GM19099 (cell line): ENCODE measurements around the gene CELSR1.

Source experiments
- POLR2A ChIP-seq: IDR thresholded peaks from 3 replicates; pipeline ENCODE4 v1.6.1; 2011; ENCODE audit warnings: low read depth; ENCODE audit not compliant: insufficient read length; ENCODE audit errors: extremely low read depth

Gene CELSR1

DNA sequence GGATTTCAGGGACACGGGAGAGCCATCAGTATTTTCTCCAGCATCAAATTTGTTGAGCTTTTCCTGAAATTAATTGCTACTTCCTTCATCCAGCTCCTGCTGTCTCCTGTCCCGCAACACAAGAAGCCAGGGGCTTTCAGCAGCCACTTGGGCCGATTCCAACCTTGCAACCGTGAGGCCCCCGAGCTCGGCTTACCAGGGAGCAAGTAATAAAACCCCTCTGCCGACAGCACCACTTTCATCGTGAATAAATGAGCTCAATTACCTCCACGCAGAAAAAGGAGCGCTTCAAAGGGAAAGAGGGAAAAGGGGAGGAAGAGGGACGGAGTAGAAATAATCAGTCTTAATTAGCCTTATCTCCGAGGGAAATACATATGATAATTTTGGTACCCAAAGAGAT is 76.6 kb downstream of the CELSR1 start:
- TF ChIP-seq POLR2A, result no peak

DNA sequence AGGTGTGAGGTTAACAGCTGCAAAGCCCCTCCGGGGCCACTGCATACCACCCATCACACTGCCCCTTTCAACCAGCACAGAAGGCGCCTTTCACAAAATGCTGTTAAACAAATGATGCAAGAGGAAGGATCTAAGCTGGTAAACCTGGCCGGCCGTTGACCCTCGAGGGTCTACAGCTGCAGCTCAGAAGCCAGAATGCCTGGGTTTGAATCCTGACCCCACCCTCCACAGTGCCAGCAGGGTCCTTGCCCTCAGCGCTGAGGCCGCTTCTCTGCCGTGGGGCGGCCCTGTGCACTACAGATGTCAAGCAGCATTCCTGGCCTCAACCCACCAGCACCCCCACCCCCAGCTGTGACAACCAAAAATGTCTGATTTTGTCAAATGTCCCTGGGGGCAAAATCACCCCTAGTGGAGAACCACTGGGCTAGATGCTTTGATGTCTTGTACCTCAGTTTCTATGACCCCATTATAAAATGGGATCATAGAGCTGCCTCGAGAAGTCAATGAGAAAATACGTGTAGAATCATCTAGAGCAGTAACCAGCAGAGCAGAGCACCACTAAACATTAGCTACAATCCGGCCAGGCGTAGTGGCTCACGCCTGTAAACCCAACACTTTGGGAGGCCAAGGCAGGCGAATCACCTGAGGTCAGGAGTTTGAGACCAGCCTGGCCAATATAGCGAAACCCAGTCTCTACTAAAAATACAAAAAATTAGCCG is 77.9 kb downstream of the CELSR1 start:
- TF ChIP-seq POLR2A, result no peak

DNA sequence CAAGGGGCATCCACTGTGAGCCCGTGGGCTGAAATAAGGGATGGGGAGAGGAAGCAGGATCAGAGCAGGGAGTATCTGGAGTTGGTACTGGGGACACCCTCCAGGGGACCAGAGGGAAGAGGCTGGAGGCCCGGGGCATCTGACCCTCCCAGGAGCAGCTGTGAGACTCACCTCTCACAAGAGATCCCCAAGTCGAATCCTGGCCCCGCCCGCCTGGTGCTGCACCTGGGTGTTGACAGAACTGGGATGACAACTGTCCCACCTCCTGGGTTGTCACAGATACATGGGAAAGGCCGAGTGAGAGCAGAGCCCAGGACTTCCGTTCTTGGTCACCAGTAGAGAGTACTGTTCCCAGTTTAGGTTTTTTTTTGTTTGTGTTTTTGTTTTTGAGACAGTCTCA is 78.9 kb downstream of the CELSR1 start:
- TF ChIP-seq POLR2A, result no peak

DNA sequence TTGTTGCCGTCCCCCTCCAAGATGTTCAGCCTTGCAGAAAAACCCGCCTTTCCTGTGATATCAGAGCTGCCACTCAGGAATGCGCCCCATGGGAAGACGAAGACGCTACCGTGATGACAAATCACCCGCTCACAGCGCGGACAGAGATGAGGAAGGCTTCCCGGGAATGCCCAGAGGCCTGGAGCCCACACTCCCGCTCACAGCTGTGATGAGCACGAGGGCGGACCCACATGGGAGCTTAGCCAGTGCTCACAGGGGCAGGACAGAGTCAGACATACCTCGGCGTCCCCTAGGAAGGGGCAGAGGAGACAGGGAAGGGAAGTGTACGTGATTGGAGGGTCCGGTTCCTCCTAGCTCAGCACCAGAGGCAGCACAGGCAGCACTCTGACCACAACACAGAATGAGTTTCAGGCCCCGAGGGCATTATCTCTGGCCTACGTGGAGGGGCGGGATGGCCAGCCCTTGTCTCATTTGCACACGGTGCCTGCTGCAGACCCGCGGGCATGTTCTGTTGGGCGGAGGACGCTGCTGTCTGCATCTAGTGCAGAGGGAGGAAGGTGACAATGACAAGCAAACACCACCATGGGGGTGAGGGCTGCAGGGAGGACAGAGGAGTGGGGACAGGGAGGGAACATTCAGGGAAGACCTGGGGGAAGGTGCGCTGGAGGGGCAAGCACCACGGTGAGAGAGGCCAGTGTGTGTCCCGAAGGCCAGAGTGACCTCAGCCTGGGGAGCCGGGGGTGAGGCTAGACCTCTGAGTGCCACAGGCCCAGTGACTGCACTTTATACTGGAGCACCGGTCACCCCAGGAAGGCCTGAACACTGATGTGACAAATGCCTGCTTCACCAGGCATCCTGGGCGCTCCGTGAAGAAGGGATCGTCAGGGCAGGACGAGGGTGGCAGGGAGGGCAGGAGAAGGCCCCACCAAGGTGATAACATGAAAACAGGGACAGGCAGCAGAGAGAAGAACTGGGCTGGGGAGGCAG is 79.6 kb downstream of the CELSR1 start:
- no peak for TF ChIP-seq POLR2A

DNA sequence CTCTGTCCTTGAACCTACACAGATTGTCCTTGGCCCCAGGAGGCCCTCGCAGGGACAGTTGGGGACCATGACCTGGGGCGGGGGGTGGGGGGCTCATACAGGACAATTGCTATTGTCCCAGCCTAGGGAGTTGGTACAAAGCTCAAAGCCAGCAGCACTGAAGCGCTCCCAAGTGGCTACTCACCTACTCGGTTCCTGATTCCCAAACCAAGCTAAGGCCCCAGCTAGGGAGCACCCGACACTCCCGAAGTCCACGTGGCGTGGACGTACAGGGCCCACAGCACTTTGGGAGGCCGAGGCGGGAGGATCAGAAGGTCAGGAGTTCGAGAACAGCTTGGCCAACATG is 80.6 kb downstream of the CELSR1 start:
- no peak for TF ChIP-seq POLR2A

DNA sequence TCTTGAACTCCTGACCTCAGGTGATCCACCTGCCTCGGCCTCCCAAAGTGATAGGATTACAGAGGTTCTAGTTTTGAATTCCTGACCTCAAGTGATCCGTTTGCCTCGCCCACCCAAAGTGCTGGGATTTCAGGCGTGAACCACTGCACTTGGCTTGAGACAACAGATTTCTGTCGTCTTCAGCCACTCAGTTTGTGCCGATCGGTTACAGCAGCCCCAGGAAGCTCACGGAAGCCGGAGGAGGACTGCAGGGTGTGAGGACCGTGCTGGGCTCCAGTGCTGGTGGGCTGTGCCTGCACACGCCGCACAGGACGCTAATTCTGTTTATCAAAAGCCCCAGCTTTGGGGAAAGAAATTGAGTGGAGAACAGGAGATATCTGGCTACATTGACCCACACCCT is 82.0 kb downstream of the CELSR1 start:
- no peak for TF ChIP-seq POLR2A

DNA sequence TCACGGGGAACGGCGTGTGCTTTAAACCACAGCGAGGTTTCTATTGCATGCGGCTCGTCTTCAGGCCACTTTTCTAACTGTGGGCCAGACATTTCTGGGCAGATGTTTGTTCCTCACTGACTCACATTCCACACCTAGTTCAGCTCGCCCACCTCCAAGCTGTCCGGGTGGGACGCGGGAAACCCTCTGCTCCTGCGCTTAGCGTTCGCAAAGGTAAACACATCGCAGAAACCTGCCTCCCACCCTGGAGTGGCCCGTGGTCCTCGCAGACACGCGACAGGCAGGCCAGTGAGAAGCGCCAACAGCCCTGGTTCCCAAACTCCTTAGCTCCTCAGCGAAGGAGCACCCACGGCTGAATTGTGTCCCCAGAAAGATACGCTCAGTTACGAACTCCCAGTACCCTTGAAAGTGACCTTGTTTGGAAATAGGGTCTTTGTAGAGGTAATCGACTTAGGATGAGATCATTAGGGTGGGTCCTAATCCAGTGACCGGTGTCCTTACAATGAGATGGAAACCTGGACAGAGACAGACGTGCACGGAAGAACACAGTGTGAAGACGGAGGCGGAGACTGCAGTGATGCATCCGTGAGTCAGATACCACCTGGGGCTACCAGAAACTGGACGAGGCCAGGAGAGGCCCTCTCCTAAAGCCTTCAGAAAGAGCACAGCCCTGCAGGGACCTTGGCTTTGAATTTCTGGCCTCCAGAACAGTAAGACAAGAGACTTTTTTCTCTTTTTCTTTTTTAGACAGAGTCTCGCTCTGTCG is 82.7 kb downstream of the CELSR1 start:
- no peak for TF ChIP-seq POLR2A

DNA sequence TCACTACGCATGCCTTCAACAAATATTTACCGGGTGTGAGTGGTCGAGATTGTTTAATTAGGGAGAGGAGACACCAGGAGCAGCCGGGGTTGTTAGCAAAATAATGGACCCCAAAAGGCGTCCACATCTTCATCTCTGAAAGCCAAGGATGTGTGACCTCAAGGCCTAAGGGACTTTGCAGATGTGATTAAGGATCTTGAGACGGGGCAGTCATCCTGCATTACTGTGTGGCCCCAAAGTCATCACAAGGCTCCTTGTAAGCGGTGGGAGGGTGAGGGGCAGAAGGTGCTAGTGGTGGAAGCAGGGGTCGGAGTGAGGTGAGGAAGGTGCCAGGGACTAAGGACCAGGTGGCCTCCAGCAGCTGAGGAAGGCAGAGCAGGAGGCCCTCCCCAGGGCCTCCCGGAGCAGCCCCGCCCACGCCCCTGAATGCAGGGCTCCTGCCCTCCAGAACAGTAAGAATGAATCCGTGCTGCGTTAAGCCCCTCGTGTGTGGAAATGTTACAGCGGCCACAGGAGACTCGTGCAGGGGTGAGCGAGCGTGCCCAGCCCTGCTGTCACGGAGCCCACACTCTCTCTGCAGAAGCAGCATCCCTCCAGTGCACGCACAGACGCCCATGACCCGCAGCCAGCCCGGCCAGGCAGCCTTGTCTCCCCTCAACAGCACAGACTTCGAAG is 83.5 kb downstream of the CELSR1 start:
- TF ChIP-seq POLR2A, result no peak

DNA sequence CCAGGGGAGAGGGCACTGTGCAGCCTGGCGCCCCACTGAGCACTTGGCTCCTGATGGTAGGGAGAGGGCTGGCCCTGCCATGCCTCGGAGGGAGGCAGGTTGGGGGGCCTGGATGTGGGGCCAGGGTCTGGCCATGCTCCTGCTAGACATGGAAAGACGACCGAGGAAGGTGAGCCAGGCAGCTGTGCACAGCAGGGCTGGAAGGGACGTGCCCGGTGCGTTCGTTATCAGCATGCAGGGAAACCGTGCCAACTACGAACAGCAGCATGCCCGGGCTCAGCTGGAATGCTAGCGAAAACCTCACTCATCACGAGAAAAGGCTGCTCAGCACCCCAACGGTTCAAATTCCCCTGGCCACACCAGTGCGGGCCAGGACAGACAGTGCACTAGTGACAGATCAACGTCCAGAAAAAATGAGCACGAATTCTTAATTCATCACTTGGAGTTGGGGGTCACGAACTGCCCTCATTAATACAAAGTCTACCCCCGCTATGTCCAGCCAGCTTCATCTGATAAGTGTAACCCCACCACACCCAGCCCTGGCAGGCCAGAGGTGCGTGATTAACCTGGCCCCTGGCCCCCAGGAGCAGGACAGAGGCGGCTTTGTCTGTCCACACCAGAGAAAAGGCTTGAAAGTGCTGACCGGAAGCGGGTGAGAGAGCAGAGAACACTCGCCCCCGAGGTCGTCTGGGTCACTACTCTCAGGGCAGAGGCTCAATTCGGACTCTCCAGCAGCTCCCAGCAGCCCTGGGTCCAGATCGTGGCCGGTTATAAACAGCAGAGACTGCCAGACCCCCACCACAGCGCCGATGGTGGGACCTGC is 84.2 kb downstream of the CELSR1 start:
- no peak for TF ChIP-seq POLR2A

DNA sequence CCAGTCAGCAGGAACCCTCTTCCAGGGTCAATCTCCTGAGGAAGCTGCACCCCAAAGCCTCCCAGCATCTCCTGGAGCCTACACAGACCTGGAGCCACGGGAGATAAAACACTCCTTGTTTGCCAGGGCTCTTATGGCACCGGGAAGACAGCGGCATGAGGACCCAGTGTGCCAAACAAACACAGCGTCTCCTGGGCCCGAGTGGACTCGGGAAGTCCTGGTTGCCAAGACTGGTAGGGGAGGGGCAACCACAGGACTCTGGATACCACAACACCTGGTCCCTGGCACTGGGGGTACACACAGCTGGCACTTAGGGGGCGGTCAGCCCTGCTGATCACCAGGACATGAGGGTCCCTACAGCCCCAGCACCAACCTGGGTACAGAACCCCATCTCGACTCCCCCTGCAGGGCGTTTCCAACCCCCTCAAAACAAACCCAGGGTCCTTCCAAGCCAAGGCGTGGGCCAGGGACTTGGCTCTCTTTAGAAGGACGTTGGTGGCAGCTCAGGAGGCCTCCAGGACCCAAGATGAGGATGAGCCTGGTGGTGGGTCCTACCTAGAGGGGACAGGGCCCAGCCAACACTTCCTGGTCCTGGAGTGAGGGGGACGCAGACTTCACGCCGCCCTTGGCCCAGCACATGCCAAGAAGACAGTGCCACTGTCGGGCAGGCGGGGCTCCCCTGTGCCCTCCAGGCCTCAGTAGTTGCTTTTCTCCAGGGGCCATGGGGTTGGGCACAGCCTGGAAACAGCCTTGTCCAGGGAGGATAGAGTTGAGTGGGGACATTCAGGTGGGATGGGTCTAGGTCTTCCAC is 85.0 kb downstream of the CELSR1 start:
- TF ChIP-seq POLR2A, result no peak

DNA sequence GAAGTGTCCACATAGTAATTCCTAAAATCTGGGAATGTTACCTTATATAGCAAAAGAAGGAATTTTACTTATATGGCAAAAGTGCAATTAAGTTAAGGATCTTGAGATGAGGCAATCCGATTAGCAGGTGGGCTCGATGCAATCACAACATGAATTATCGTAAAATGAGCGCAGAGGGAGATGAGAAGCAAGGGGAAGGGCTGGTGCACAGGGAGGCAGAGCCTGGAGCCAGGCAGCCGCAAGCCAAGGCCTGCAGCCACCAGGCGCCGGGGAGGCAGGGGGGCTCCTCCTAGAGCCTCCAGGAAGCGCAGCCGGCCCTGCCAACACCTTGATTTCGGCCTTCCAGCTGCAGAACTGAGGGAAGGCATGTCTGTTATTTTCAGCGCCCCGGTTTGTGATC is 85.7 kb downstream of the CELSR1 start:
- no peak for TF ChIP-seq POLR2A

DNA sequence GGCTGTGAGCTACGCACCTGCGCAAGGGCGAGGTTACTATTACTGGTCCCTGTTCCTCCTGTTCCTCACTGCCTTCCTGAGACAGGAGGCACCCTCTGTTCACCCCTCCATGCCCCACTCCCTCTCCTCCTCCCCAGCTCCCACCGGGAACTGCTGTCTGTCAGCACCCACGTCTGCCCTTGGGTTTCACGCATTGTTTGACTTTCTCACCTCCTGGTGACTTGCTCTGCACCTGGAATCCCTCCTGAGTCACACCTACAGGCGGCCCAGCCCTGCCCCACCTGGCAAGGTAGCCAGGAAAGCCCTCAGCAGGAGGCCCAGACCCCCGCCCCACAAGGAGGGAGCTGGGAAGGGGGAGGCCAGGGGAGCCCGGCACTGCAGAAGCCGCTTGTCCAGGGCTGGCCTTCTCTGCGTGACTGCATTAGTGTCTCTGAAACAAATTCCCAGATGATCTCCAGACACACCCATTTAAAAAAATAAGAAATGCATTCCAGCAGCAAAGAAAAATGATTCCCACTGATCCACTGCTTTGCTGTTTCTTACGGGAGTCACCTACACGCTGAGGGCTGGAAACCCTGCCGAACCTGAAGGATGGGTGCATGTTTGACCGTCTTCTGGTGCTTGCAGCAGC is 86.4 kb downstream of the CELSR1 start:
- no peak for TF ChIP-seq POLR2A
